ENCODE data around the gene FLII. TPM values are rescaled to one million over a fixed set of nuclear protein-coding genes. Genes with fewer than 3 reads are reported as not detected.

FLII gene
- polyA plus RNA-seq, 1 of the 3 experiments (the other 2 are of a cell fraction): 244 TPM

- no peak for DNase-seq
- Histone ChIP-seq H3K9ac (no peak overlapping the region), H3K9me3 (no peaks in the 10 kb centered on the region), H3K4me2 (no peak overlapping the region), H3K27ac (ENCODE audit: low read depth in 2 of 2, low read length in 1 of 2) (no peak overlapping the region), H3K4me1 (ENCODE audit: control insufficient read depth in 1 of 2, insufficient read depth in 2 of 2, low read depth in 1 of 2, low read length in 1 of 2) (peaks cover 0 to 15% of the 10 kb centered on the region in 2 experiments; a peak in 2 of 4 replicates), H3K27me3 (ENCODE audit: insufficient read depth) (no peaks in the 10 kb centered on the region), H3K4me3 (ENCODE audit: low read depth in 2 of 2, low read length in 1 of 2) (no peak overlapping the region), H3K79me2 (ENCODE audit: insufficient read depth) (peaks cover 98% of the 10 kb centered on the region), H2AFZ (ENCODE audit: low read depth) (no peak overlapping the region), H3K36me3 (replicated peaks in 1 of 2; ENCODE audit: control insufficient read depth in 1 of 2, insufficient read depth in 2 of 2, low read length in 1 of 2) (peaks cover 42 to 51% of the 10 kb centered on the region in 2 experiments), H3F3A (replicated peaks; ENCODE audit: insufficient read depth) (no peaks in the 10 kb centered on the region), H4K20me1 (ENCODE audit: insufficient read depth) (peaks cover 82% of the 10 kb centered on the region), H3K9me2 (no peaks in the 10 kb centered on the region)
- TF ChIP-seq JUND (IDR thresholded peaks at IDR 0.05): no peak
- TF ChIP-seq PBX3 (IDR thresholded peaks at IDR 0.05): no peak
- TF ChIP-seq MAX (IDR thresholded peaks at IDR 0.05; ENCODE audit: low read depth): no peak
- no peak for TF ChIP-seq RFX5 (IDR thresholded peaks at IDR 0.05; ENCODE audit: low read length)
- TF ChIP-seq GATA2 (CRISPR knock-in tag; IDR thresholded peaks at IDR 0.05): no peak
- no peak for TF ChIP-seq CHD2 (IDR thresholded peaks at IDR 0.05; ENCODE audit: low read length, partially characterized antibody)
- TF ChIP-seq NFIC (IDR thresholded peaks at IDR 0.05; ENCODE audit: borderline replicate concordance): no peak
- TF ChIP-seq USF1 (IDR thresholded peaks at IDR 0.05; ENCODE audit: borderline replicate concordance, low read depth): no peak
- TF ChIP-seq GABPA (IDR thresholded peaks at IDR 0.05; ENCODE audit: low read depth): no peak
- no peak for TF ChIP-seq CTCF (IDR thresholded peaks at IDR 0.05)
- TF ChIP-seq NRF1 (IDR thresholded peaks at IDR 0.05; ENCODE audit: low read depth, low read length): no peak
- TF ChIP-seq TCF12 (IDR thresholded peaks at IDR 0.05): no peak
- no peak for TF ChIP-seq IRF3 (IDR thresholded peaks at IDR 0.05; ENCODE audit: low read depth, low read length)
- POLR2A ChIA-PET: no interaction called here
- WGBS (ENCODE audit: low lambda C conversion rate): 91% methylated on average over 5 of the region's 5 CpGs
- CTCF ChIA-PET: no interaction called here
Measured at GRCh38 chr17:18195246-18195645, 63.3 kb downstream of the FLII start.

Other genes starting within 250 kb of the FLII start
- 17.0 and 20.8 TPM in 2 replicates for gene ATPAF2, start 219.6 kb downstream of the FLII start, polyA plus RNA-seq (2012; rRNA removed)
- gene GID4, start 219.3 kb downstream of the FLII start, polyA plus RNA-seq (2012; rRNA removed): 4.3 and 4.4 TPM in 2 replicates
- 39.9 and 43.9 TPM in 2 replicates for gene DRG2, start 170.8 kb downstream of the FLII start, polyA plus RNA-seq (2012; rRNA removed)
- 0.15 and 0.43 TPM in 2 replicates for gene MYO15A, start 150.0 kb downstream of the FLII start, polyA plus RNA-seq (2012; rRNA removed)
- gene ALKBH5, start 74.9 kb downstream of the FLII start, polyA plus RNA-seq (2012; rRNA removed): 41.0 and 42.9 TPM in 2 replicates
- 29.5 and 31.4 TPM in 2 replicates for gene LLGL1, start 33.1 kb downstream of the FLII start, polyA plus RNA-seq (2012; rRNA removed)
- gene MIEF2, start 1.9 kb upstream of the FLII start, polyA plus RNA-seq (2012; rRNA removed): 12.7 and 16.8 TPM in 2 replicates
- gene TOP3A, start 56.3 kb upstream of the FLII start, polyA plus RNA-seq (2012; rRNA removed): 14.4 and 14.7 TPM in 2 replicates
- 5.6 and 6.2 TPM in 2 replicates for gene SMCR8, start 56.6 kb upstream of the FLII start, polyA plus RNA-seq (2012; rRNA removed)
- gene SHMT1, start 104.8 kb upstream of the FLII start, polyA plus RNA-seq (2012; rRNA removed): 10.0 and 17.0 TPM in 2 replicates
- not detected in 2 replicates for gene EVPLL, start 119.0 kb upstream of the FLII start, polyA plus RNA-seq (2012; rRNA removed)
- not detected in 2 replicates for gene LGALS9C, start 218.1 kb upstream of the FLII start, polyA plus RNA-seq (2012; rRNA removed)

Data from SK-N-SH (cell line).